HepG2 (cell line): ENCODE results near the gene SGMS1. TPM values are rescaled to one million over a fixed set of nuclear protein-coding genes. Genes with fewer than 3 reads are reported as not detected.

Source experiments
- ATAC-seq: fragments of 200-7000 bp; cut with Tn5 transposase; 3 replicates; pipeline ENCODE4 v1.9.1; 2020; ENCODE audit warnings: mild to moderate bottlenecking, moderate library complexity
- BruUV-seq: library from RNA; stranded (reverse); fragments of 400-500 nt; replicated peaks from 2 replicates; lab custom pipeline; 2021; lab: Mats Ljungman, UMichigan
- CTCF ChIA-PET: fragments of 300-600 bp; formaldehyde crosslinking; extraction: SDS; loops from one replicate; lab custom pipeline; 2021; ENCODE audit warnings: low total read pairs, inconsistent platforms, low intra/inter-chr PET ratio; lab: Yijun Ruan, JAX
- POLR2A ChIA-PET: fragments of 350-600 bp; sonication (Branson Sonifier 250); formaldehyde crosslinking; loops from one replicate; lab custom pipeline; 2020; ENCODE audit warnings: antibody characterized with exemption, inconsistent platforms; lab: Yijun Ruan, JAX
- DNase-seq: peaks from one replicate; pipeline ENCODE4 v3.0.0-alpha.2; 2015; ENCODE audit warnings: low spot score
- FAIRE-seq: peaks from 3 replicates; lab custom pipeline; 2011; peaks lifted over from hg19 to GRCh38; lab: Jason Lieb, UNC
- H2AFZ ChIP-seq: one replicate; pipeline ENCODE4 v1.6.1; 2011; ENCODE audit warnings: low read length, inconsistent platforms
- H3K27ac ChIP-seq: fragments of 300-600 bp; 3 replicates; pipeline ENCODE4 v1.8.0; 2011; ENCODE audit warnings: mixed run types, mild to moderate bottlenecking, mixed read lengths, low read length, inconsistent platforms; ENCODE audit not compliant: insufficient read depth; ENCODE audit errors: extremely low read length
- H3K27me3 ChIP-seq, 2 experiments: fragments of 200-600 bp in 1 of 2; 2 replicates in 1 of 2; 3 replicates in 1 of 2; pipeline versions ENCODE4 v1.6.0 to v1.8.0; 2011; ENCODE audit warnings: low read length in 2 of 2, mild to moderate bottlenecking in 2 of 2, moderate library complexity in 2 of 2, inconsistent platforms in 1 of 2; ENCODE audit not compliant: insufficient read depth in 2 of 2, control insufficient read depth in 1 of 2
- H3K36me3 ChIP-seq, 2 experiments: fragments of 200-600 bp in 1 of 2; replicated peaks in 1 of 2; 2 replicates in 1 of 2; 3 replicates in 1 of 2; pipeline versions ENCODE4 v1.5.1 to v1.8.0; 2011; ENCODE audit warnings: low read length in 2 of 2, inconsistent platforms in 1 of 2; ENCODE audit not compliant: insufficient read depth in 2 of 2, control insufficient read depth in 1 of 2
- H3K4me1 ChIP-seq: 2 replicates; pipeline ENCODE4 v1.5.1; 2012; ENCODE audit warnings: low read length, inconsistent platforms; ENCODE audit not compliant: insufficient read depth
- H3K4me2 ChIP-seq: 2 replicates; pipeline ENCODE4 v1.6.0; 2011; ENCODE audit warnings: low read depth, low read length, inconsistent platforms
- H3K4me3 ChIP-seq, 3 experiments: fragments of 200-600 bp in 1 of 3; sonication (generic), shearing (Covaris generic) in 1 of 3; replicated peaks in 1 of 3; 2 replicates each; pipeline ENCODE4 v1.5.1; 2011 to 2016; ENCODE audit warnings: low read length in 3 of 3, inconsistent platforms in 2 of 3, low read depth in 2 of 3, mild to moderate bottlenecking in 2 of 3, control low read depth in 1 of 3, mixed read lengths in 1 of 3; ENCODE audit not compliant: insufficient read depth in 1 of 3
- H3K79me2 ChIP-seq: one replicate; pipeline ENCODE4 v1.6.1; 2011; ENCODE audit warnings: low read length, inconsistent platforms; ENCODE audit not compliant: insufficient read depth
- H3K9ac ChIP-seq: 2 replicates; pipeline ENCODE4 v1.6.0; 2011; ENCODE audit warnings: mild to moderate bottlenecking, low read depth, low read length, inconsistent platforms; ENCODE audit not compliant: insufficient read depth
- H3K9me3 ChIP-seq: 2 replicates; pipeline ENCODE4 v1.5.1; 2012; ENCODE audit warnings: mild to moderate bottlenecking, low read length
- H4K20me1 ChIP-seq: 2 replicates; pipeline ENCODE4 v1.6.0; 2011; ENCODE audit warnings: inconsistent platforms, mild to moderate bottlenecking, low read length, moderate library complexity; ENCODE audit not compliant: insufficient read depth
- CENPX ChIP-seq: sonication (generic); formaldehyde crosslinking; IDR thresholded peaks from 2 replicates; pipeline ENCODE4 v1.9.0; 2021; ENCODE audit warnings: mild to moderate bottlenecking, missing genetic modification reagents, moderate library complexity
- GLI4 ChIP-seq: sonication (generic); formaldehyde crosslinking; IDR thresholded peaks from 2 replicates; pipeline ENCODE4 v1.5.1; 2020; ENCODE audit warnings: missing genetic modification reagents, mild to moderate bottlenecking, moderate library complexity, borderline replicate concordance
- HMG20B ChIP-seq: conservative IDR thresholded peaks from 2 replicates; pipeline ENCODE4 v1.6.1; 2016; ENCODE audit warnings: missing genetic modification reagents, missing compliant biosample characterization
- MNT ChIP-seq: fragments of 450-650 bp; IDR thresholded peaks from 2 replicates; pipeline ENCODE4 v1.6.1; 2016
- MYNN ChIP-seq: sonication (generic); formaldehyde crosslinking; IDR thresholded peaks from 2 replicates; pipeline ENCODE4 v1.4.0; 2020; ENCODE audit warnings: mild to moderate bottlenecking, low read depth, missing genetic modification reagents
- SP140L ChIP-seq: sonication (generic); formaldehyde crosslinking; IDR thresholded peaks from 2 replicates; pipeline ENCODE4 v1.4.0; 2020; ENCODE audit warnings: missing genetic modification reagents, borderline replicate concordance
- ZNF569 ChIP-seq: sonication (generic); formaldehyde crosslinking; IDR thresholded peaks from 2 replicates; pipeline ENCODE4 v1.5.0; 2020; ENCODE audit warnings: mild to moderate bottlenecking, missing genetic modification reagents, moderate library complexity, borderline replicate concordance
- ZNF713 ChIP-seq: sonication (generic); formaldehyde crosslinking; IDR thresholded peaks from 2 replicates; pipeline ENCODE4 v1.4.0; 2020; ENCODE audit warnings: mild to moderate bottlenecking, missing genetic modification reagents
- ZNF790 ChIP-seq: sonication (generic); formaldehyde crosslinking; IDR thresholded peaks from 2 replicates; pipeline ENCODE4 v1.8.0; 2022; ENCODE audit warnings: missing genetic modification reagents, mild to moderate bottlenecking, borderline replicate concordance
- WGBS: methylation state at CpG from one replicate; pipeline ENCODE4 v1.1.6; 2017; ENCODE audit warnings: low lambda C conversion rate; 5-methylcytosine and 5-hydroxymethylcytosine counted together
- in situ Hi-C: cut with HindIII; loops from 2 replicates; pipeline ENCODE4 v1.10.0; 2017; ENCODE audit warnings: low pct_unique_long_range_greater_than_20kb; ENCODE audit not compliant: extremely low pct_ligation_motif_present
- intact Hi-C: fragments of 100-400 bp; cut with micrococcal nuclease; formaldehyde crosslinking; loops from one replicate; pipeline ENCODE4 v1.10.0; 2022; ENCODE audit not compliant: unreplicated experiment
- polyA plus RNA-seq, 8 experiments: library from polyadenylated mRNA; depleted of rRNA in 3 of 8; stranded (reverse) in 7 of 8; unstranded in 1 of 8; fragments of >200 nt; fragmentation: Illumina TruSeq in 4 of 8; extraction: Trizol in 4 of 8; gene quantifications; 2 replicates each; pipeline versions ENCODE4 v1.2.1 to v1.2.3, GENCODE V29; 2011 to 2016; ENCODE audit warnings: low read depth in 4 of 8, missing spikeins in 1 of 8, mixed read lengths in 1 of 8; ENCODE audit not compliant: insufficient read depth in 1 of 8
- total RNA-seq, 5 experiments: library from RNA; depleted of rRNA; stranded (reverse); fragments of >200 nt; fragmentation: Illumina TruSeq; extraction: Trizol; gene quantifications; 2 replicates each; pipeline ENCODE4 v1.2.3, GENCODE V29; 2016; ENCODE audit warnings: low read depth in 1 of 5

The SGMS1 gene
- total and polyA plus RNA-seq, 2 of the 13 experiments (the other 11 are each of a cell fraction or from before 2014, with no cell fraction given), result 6.5 to 15.1 TPM

GRCh38 chr10:50316174-50316573 is 307.6 kb downstream of the SGMS1 start:
- Histone ChIP-seq H3K9me3 (no peaks in the 10 kb centered on the region), H4K20me1 (no peaks in the 10 kb centered on the region), H2AFZ (no peak overlapping the region), H3K36me3 (peaks cover 1 to 12% of the 10 kb centered on the region in 2 experiments; a peak in 1 of 5 replicates), H3K27ac (no peak overlapping the region), H3K4me2 (no peak overlapping the region), H3K27me3 (no peaks in the 10 kb centered on the region), H3K9ac (no peak overlapping the region), H3K4me3 (no peak overlapping the region), H3K79me2 (no peaks in the 10 kb centered on the region), H3K4me1 (no peaks in the 10 kb centered on the region)
- intact Hi-C loops, result no loop called here
- CTCF ChIA-PET, result no interaction called here
- no peak for ATAC-seq
- in situ Hi-C loops, result no loop called here
- no peak for DNase-seq
- POLR2A ChIA-PET, result no interaction called here
- no peak for FAIRE-seq
- BruUV-seq, result no TSS peak
- 92% methylated on average over 3 of the region's 3 CpGs for WGBS
- TF ChIP-seq SP140L (CRISPR knock-in tag), result no peak
- no peak for TF ChIP-seq GLI4 (CRISPR knock-in tag)
- TF ChIP-seq ZNF713, result no peak
- TF ChIP-seq HMG20B (CRISPR knock-in tag), result no peak
- no peak for TF ChIP-seq MYNN (CRISPR knock-in tag)
- TF ChIP-seq ZNF569 (CRISPR knock-in tag), result no peak
- no peak for TF ChIP-seq MNT
- TF ChIP-seq ZNF790 (CRISPR knock-in tag), result no peak
- TF ChIP-seq CENPX (CRISPR knock-in tag), result no peak
- TF ChIP-seq, all 625 proteins: peak for 0
